Thymus (tissue), 11 donors: ENCODE data around the gene HIPK2. TPM values are rescaled to one million over a fixed set of nuclear protein-coding genes. Genes with fewer than 3 reads are reported as not detected.
A peak's percentile ranks its signal among the peaks of the same experiment; 100 is the strongest.

Experiments
- DNase-seq, 9 donors: peaks; one replicate each; pipeline ENCODE4 v3.0.0-alpha.2; 2013; ENCODE audit warnings: low spot score in 9 of 9, low read depth in 6 of 9, missing footprints in 1 of 9
- H3K27ac ChIP-seq, 2 donors: one replicate each; pipeline ENCODE4 v1.5.1; 2013; ENCODE audit warnings: control low read depth in 1 of 2, low read depth in 1 of 2, low read length in 1 of 2, mild to moderate bottlenecking in 1 of 2, moderate library complexity in 1 of 2
- H3K27me3 ChIP-seq, 2 donors: one replicate each; pipeline ENCODE4 v1.5.1; 2013; ENCODE audit warnings: low read length in 1 of 2; ENCODE audit not compliant: control insufficient read depth in 2 of 2, insufficient read depth in 1 of 2
- H3K36me3 ChIP-seq, 2 donors: one replicate each; pipeline ENCODE4 v1.5.1; 2013; ENCODE audit warnings: low read length in 1 of 2, mild to moderate bottlenecking in 1 of 2, moderate library complexity in 1 of 2; ENCODE audit not compliant: control insufficient read depth in 2 of 2, insufficient read depth in 2 of 2
- H3K4me1 ChIP-seq, 2 donors: one replicate each; pipeline ENCODE4 v1.5.1; 2013; ENCODE audit warnings: low read length in 2 of 2; ENCODE audit not compliant: control insufficient read depth in 2 of 2, insufficient read depth in 2 of 2
- H3K4me3 ChIP-seq, 2 donors: one replicate each; pipeline ENCODE4 v1.5.1; 2013; ENCODE audit warnings: low read length in 2 of 2, control low read depth in 1 of 2, mild to moderate bottlenecking in 1 of 2
- H3K9me3 ChIP-seq, 2 donors: one replicate each; pipeline ENCODE4 v1.5.1; 2013; ENCODE audit warnings: low read length in 1 of 2, mild to moderate bottlenecking in 1 of 2; ENCODE audit not compliant: control insufficient read depth in 2 of 2, insufficient read depth in 1 of 2
- WGBS: extraction: QIAGEN DNeasy Blood & Tissue Kit; methylation state at CpG from one replicate; pipeline ENCODE4 v1.1.7; 2013; 5-methylcytosine and 5-hydroxymethylcytosine counted together
- polyA plus RNA-seq: library from polyadenylated mRNA; stranded (reverse); fragments of 200-250 nt; gene quantifications from one replicate; pipeline ENCODE4 v1.2.3, GENCODE V29; 2013
- total RNA-seq: library from RNA; stranded (reverse); fragments of 120-200 nt; gene quantifications from one replicate; pipeline ENCODE4 v1.2.4, GENCODE V29; 2013
- donor health status: healthy.

HIPK2 gene
- total and polyA plus RNA-seq, 2 donors, result 3.4 to 5.8 TPM

GRCh38 chr7:139647085-139647484 is 130.7 kb downstream of the HIPK2 start:
- peaks cover 3% of the 10 kb centered on the region in 2 donors for H3K36me3 ChIP-seq
- no peaks in the 10 kb centered on the region for H3K27me3 ChIP-seq
- peaks cover 39 to 79% of the 10 kb centered on the region in 2 donors for H3K4me1 ChIP-seq
- no peak overlapping the region for H3K4me3 ChIP-seq
- WGBS, result 88% methylated on average over 4 of the region's 4 CpGs
- no peaks in the 10 kb centered on the region for H3K9me3 ChIP-seq
- peak overlapping the region in 1 of 2 donors; percentile 68 for H3K27ac ChIP-seq
- no peak for DNase-seq

GRCh38 chr7:139646566-139646965 is 131.2 kb downstream of the HIPK2 start:
- H3K36me3 ChIP-seq, result peaks cover 3% of the 10 kb centered on the region in 2 donors
- peak overlapping the region in 1 of 2 donors; percentile 68 for H3K27ac ChIP-seq
- no peaks in the 10 kb centered on the region for H3K9me3 ChIP-seq
- no peak for DNase-seq
- H3K4me3 ChIP-seq, result no peak overlapping the region
- 96% methylated on average over 4 of the region's 4 CpGs for WGBS
- peaks cover 39 to 80% of the 10 kb centered on the region in 2 donors for H3K4me1 ChIP-seq
- no peaks in the 10 kb centered on the region for H3K27me3 ChIP-seq

- H3K27me3 ChIP-seq, result no peaks in the 10 kb centered on the region
- no peak overlapping the region for H3K4me3 ChIP-seq
- peaks cover 3% of the 10 kb centered on the region in 2 donors for H3K36me3 ChIP-seq
- peak; percentile 66 to 95 (median 84) for DNase-seq
- no peak overlapping the region for H3K27ac ChIP-seq
- WGBS, result 64% methylated on average over 19 of the region's 19 CpGs
- H3K4me1 ChIP-seq, result peaks cover 39 to 80% of the 10 kb centered on the region in 2 donors
- H3K9me3 ChIP-seq, result no peaks in the 10 kb centered on the region
Observed at GRCh38 chr7:139645572-139646523, 131.9 kb downstream of the HIPK2 start.

- WGBS, result 55% methylated on average over 6 of the region's 6 CpGs
- Histone ChIP-seq H3K4me3 (no peak overlapping the region), H3K9me3 (no peaks in the 10 kb centered on the region), H3K36me3 (peaks cover 0 to 5% of the 10 kb centered on the region in 2 donors), H3K4me1 (peaks cover 35 to 79% of the 10 kb centered on the region in 2 donors), H3K27me3 (no peaks in the 10 kb centered on the region), H3K27ac (peak overlapping the region; percentile 82 to 86)
- peak in 3 of 9 donors; percentile 48 to 79 (median 61) for DNase-seq
Observed at GRCh38 chr7:139643951-139644585, 133.7 kb downstream of the HIPK2 start.

- Histone ChIP-seq H3K27me3 (no peaks in the 10 kb centered on the region), H3K4me3 (no peak overlapping the region), H3K9me3 (no peaks in the 10 kb centered on the region), H3K36me3 (peaks cover 0 to 5% of the 10 kb centered on the region in 2 donors), H3K27ac (no peak overlapping the region), H3K4me1 (peaks cover 28 to 77% of the 10 kb centered on the region in 2 donors)
- WGBS, result 94% methylated on average over 4 of the region's 4 CpGs
- no peak for DNase-seq
Observed at GRCh38 chr7:139642283-139642682, 135.5 kb downstream of the HIPK2 start.

- 99% methylated on average over 14 of the region's 14 CpGs for WGBS
- DNase-seq, result no peak
- no peaks in the 10 kb centered on the region for H3K27me3 ChIP-seq
- H3K27ac ChIP-seq, result no peak overlapping the region
- peaks cover 36 to 78% of the 10 kb centered on the region in 2 donors for H3K4me1 ChIP-seq
- H3K36me3 ChIP-seq, result peaks cover 0 to 5% of the 10 kb centered on the region in 2 donors
- peaks cover 0 to 1% of the 10 kb centered on the region in 2 donors for H3K9me3 ChIP-seq
- no peak overlapping the region for H3K4me3 ChIP-seq
Observed at GRCh38 chr7:139641337-139641992, 136.3 kb downstream of the HIPK2 start.

GRCh38 chr7:139640681-139641080 is 137.1 kb downstream of the HIPK2 start:
- DNase-seq, result no peak
- H3K9me3 ChIP-seq, result peaks cover 0 to 3% of the 10 kb centered on the region in 2 donors
- H3K4me3 ChIP-seq, result no peak overlapping the region
- peaks cover 0 to 5% of the 10 kb centered on the region in 2 donors for H3K36me3 ChIP-seq
- no peaks in the 10 kb centered on the region for H3K27me3 ChIP-seq
- WGBS, result 97% methylated on average over 2 of the region's 2 CpGs
- no peak overlapping the region for H3K27ac ChIP-seq
- H3K4me1 ChIP-seq, result peaks cover 34 to 78% of the 10 kb centered on the region in 2 donors

GRCh38 chr7:139639563-139639962 is 138.2 kb downstream of the HIPK2 start:
- Histone ChIP-seq H3K27ac (no peak overlapping the region), H3K27me3 (no peaks in the 10 kb centered on the region), H3K4me1 (peaks cover 40 to 78% of the 10 kb centered on the region in 2 donors), H3K4me3 (no peak overlapping the region), H3K36me3 (peaks cover 0 to 5% of the 10 kb centered on the region in 2 donors), H3K9me3 (peaks cover 0 to 3% of the 10 kb centered on the region in 2 donors)
- 95% methylated on average over 6 of the region's 6 CpGs for WGBS
- DNase-seq, result no peak
